Gastrocnemius medialis (tissue), 4 donors: ENCODE results near the gene DIAPH3. TPM values are rescaled to one million over a fixed set of nuclear protein-coding genes. Genes with fewer than 3 reads are reported as not detected.

Source experiments
- ATAC-seq, 2 donors: fragments of 150-250 bp; one replicate each; pipeline ENCODE4 v1.9.1; 2016
- DNase-seq, 2 donors: peaks; one replicate each; pipeline ENCODE4 v3.0.0-alpha.2; 2019
- H3K27ac ChIP-seq, 4 donors: fragments of 200-600 bp; sonication (generic); 1 replicate in 1 of 4; 2 replicates in 3 of 4; pipeline ENCODE4 v1.5.1; 2016 to 2018; ENCODE audit warnings: mild to moderate bottlenecking in 2 of 4, moderate library complexity in 1 of 4
- H3K27me3 ChIP-seq, 3 donors: fragments of 200-600 bp; sonication (generic) in 2 of 3; 1 replicate in 1 of 3; 2 replicates in 2 of 3; pipeline versions ENCODE4 v1.5.1 to v1.6.0; 2016 to 2019; ENCODE audit warnings: mild to moderate bottlenecking in 1 of 3, moderate library complexity in 1 of 3
- H3K36me3 ChIP-seq, 2 donors: fragments of 200-600 bp; sonication (generic) in 1 of 2; one replicate each; pipeline ENCODE4 v1.5.1; 2017 to 2018
- H3K4me1 ChIP-seq, 2 donors: fragments of 200-600 bp; sonication (generic) in 1 of 2; one replicate each; pipeline ENCODE4 v1.5.1; 2016 to 2017; ENCODE audit warnings: mild to moderate bottlenecking in 2 of 2
- H3K4me3 ChIP-seq, 4 donors: fragments of 200-600 bp; sonication (generic) in 3 of 4; 1 replicate in 1 of 4; 2 replicates in 3 of 4; pipeline ENCODE4 v1.5.1; 2016 to 2019; ENCODE audit warnings: mild to moderate bottlenecking in 2 of 4
- H3K9me3 ChIP-seq, 3 donors: fragments of 200-600 bp; sonication (generic) in 2 of 3; 1 replicate in 1 of 3; 2 replicates in 2 of 3; pipeline ENCODE4 v1.5.1; 2016 to 2019
- POLR2A ChIP-seq, 2 donors: fragments of 450-650 bp; IDR thresholded peaks; one replicate each; pipeline ENCODE4 v1.6.1; 2017; ENCODE audit warnings: antibody characterized with exemption in 2 of 2, mild to moderate bottlenecking in 2 of 2, moderate library complexity in 2 of 2
- in situ Hi-C, 4 donors: fragments of 200-750 bp; cut with MboI; loops; one replicate each; pipeline versions ENCODE4 v1.15.0 to v1.8.0; 2017; ENCODE audit warnings: low sequenced_read_pairs in 4 of 4
- intact Hi-C: fragments of 100-400 bp; cut with DNase I; formaldehyde crosslinking; loops from one replicate; pipeline ENCODE4 v1.15.1; 2023; ENCODE audit warnings: low total_unique reads
- total RNA-seq, 4 donors: library from RNA; depleted of rRNA; stranded (reverse); fragments of >200 nt; gene quantifications; one replicate each; pipeline versions ENCODE4 v1.1.0 to v1.2.3, GENCODE V29; 2016
- TF ChIP-seq, protein P1 (sequence below), 5 experiments: fragments of 450-650 bp in 3 of 5; fragments of 200-600 bp in 2 of 5; sonication (generic) in 2 of 5; IDR thresholded peaks in 4 of 5; conservative IDR thresholded peaks in 1 of 5; 1 replicate in 4 of 5; 2 replicates in 1 of 5; pipeline ENCODE4 v1.5.1; 2016 to 2019; ENCODE audit warnings: antibody characterized with exemption in 5 of 5, mild to moderate bottlenecking in 3 of 5, moderate library complexity in 3 of 5

Gene DIAPH3
- total RNA-seq, 4 donors from 2014 or later: 0.13 TPM; not detected in 3

DNA sequence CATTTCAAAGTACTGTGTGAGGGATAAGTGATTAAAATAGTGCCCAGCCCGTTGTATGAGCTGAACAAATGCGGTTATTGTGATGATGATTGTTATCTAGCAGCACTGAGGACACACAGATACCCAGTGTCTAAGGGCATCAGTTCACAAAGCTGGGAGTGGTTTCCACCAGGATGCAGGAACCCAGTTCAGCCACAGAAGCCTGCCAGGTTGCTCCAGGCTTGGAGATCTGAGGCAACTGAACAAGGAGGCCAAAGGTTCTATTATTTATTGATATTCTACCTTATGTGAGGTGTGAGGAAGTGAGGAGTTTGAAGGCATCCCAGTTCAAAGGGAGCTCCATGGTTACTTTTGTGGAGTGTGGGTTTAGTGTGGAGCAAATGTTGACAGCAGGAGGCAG is 13.2 kb downstream of the DIAPH3 start:
- in situ Hi-C loops: loop anchor here in 3 of 4 donors (25.0 kb wide), 2 partner anchors 237 to 287 kb away; partner anchors contain the start of gene TDRD3 (in 2 of the 3)
- H3K36me3 ChIP-seq: no peaks in the 10 kb centered on the region
- no peak overlapping the region for H3K4me3 ChIP-seq
- H3K4me1 ChIP-seq: no peaks in the 10 kb centered on the region
- H3K27ac ChIP-seq: no peak overlapping the region
- no peak for DNase-seq
- intact Hi-C loops: no loop called here
- no peak for ATAC-seq
- TF ChIP-seq, protein P1, sequence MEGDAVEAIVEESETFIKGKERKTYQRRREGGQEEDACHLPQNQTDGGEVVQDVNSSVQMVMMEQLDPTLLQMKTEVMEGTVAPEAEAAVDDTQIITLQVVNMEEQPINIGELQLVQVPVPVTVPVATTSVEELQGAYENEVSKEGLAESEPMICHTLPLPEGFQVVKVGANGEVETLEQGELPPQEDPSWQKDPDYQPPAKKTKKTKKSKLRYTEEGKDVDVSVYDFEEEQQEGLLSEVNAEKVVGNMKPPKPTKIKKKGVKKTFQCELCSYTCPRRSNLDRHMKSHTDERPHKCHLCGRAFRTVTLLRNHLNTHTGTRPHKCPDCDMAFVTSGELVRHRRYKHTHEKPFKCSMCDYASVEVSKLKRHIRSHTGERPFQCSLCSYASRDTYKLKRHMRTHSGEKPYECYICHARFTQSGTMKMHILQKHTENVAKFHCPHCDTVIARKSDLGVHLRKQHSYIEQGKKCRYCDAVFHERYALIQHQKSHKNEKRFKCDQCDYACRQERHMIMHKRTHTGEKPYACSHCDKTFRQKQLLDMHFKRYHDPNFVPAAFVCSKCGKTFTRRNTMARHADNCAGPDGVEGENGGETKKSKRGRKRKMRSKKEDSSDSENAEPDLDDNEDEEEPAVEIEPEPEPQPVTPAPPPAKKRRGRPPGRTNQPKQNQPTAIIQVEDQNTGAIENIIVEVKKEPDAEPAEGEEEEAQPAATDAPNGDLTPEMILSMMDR (IDR thresholded peaks at IDR 0.05 in 4 of 5, conservative IDR thresholded peaks at IDR 0.05 in 1 of 5): no peak
- no peak for TF ChIP-seq POLR2A (IDR thresholded peaks at IDR 0.05)
- no peaks in the 10 kb centered on the region for H3K27me3 ChIP-seq
- H3K9me3 ChIP-seq: no peaks in the 10 kb centered on the region

DNA sequence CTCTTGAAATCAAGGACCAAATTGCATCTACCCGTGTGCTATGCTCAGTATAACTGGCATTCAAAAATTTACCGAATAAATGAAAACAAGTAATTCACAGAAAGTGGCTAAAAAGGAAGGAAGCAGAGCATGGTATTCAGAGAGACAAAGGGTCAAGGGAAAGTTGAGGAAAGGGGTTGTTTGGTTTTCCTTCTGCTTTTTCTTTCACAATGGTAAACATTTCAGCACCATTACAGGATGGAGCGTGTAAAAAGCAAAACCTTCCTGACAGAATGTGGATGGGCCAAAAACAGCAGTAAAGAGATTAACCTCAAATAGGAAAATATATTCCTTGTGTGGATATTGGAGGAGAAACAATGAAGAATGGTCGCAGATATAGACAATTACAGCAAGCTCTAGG is 14.8 kb downstream of the DIAPH3 start:
- in situ Hi-C loops: no loop called here
- no peak overlapping the region for H3K4me3 ChIP-seq
- intact Hi-C loops: no loop called here
- no peak overlapping the region for H3K27ac ChIP-seq
- no peaks in the 10 kb centered on the region for H3K36me3 ChIP-seq
- H3K4me1 ChIP-seq: no peaks in the 10 kb centered on the region
- no peak for ATAC-seq
- no peaks in the 10 kb centered on the region for H3K9me3 ChIP-seq
- H3K27me3 ChIP-seq: no peaks in the 10 kb centered on the region
- TF ChIP-seq POLR2A (IDR thresholded peaks at IDR 0.05): no peak
- TF ChIP-seq, protein P1 (IDR thresholded peaks at IDR 0.05 in 4 of 5, conservative IDR thresholded peaks at IDR 0.05 in 1 of 5): no peak
- DNase-seq: no peak

DNA sequence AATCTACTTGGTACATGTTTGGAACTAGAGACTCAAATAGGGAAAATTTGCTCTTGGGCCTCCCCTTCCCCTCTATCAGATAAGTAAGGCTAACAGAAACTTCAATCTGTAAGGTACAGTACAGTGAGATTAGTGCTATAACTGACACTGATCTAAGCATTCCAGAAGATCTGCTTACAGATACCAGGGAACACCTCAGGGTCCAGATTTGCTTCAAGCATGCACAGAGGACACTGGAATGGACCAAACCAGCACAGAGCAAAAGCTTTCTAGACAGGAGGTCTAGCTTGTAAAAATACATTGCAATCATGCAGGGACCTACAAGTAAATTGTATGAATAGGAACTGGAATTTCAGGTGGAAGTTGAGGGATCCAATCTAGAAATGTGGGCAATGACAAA is 16.4 kb downstream of the DIAPH3 start:
- H3K4me1 ChIP-seq: no peaks in the 10 kb centered on the region
- in situ Hi-C loops: no loop called here
- no peak overlapping the region for H3K4me3 ChIP-seq
- no peaks in the 10 kb centered on the region for H3K27me3 ChIP-seq
- no peaks in the 10 kb centered on the region for H3K36me3 ChIP-seq
- no peak overlapping the region for H3K27ac ChIP-seq
- H3K9me3 ChIP-seq: no peaks in the 10 kb centered on the region
- intact Hi-C loops: no loop called here
- DNase-seq (no peak), ATAC-seq (no peak)
- TF ChIP-seq POLR2A (IDR thresholded peaks at IDR 0.05): no peak
- TF ChIP-seq, protein P1 (IDR thresholded peaks at IDR 0.05 in 4 of 5, conservative IDR thresholded peaks at IDR 0.05 in 1 of 5): no peak

GRCh38 chr13:60146471-60146870 is 17.3 kb downstream of the DIAPH3 start:
- intact Hi-C loops (no loop called here), in situ Hi-C loops (no loop called here)
- no peak overlapping the region for H3K4me3 ChIP-seq
- H3K36me3 ChIP-seq: no peaks in the 10 kb centered on the region
- no peak overlapping the region for H3K27ac ChIP-seq
- no peak for TF ChIP-seq POLR2A (IDR thresholded peaks at IDR 0.05)
- TF ChIP-seq, protein P1 (IDR thresholded peaks at IDR 0.05 in 4 of 5, conservative IDR thresholded peaks at IDR 0.05 in 1 of 5): no peak
- ATAC-seq (no peak), DNase-seq (no peak)
- no peaks in the 10 kb centered on the region for H3K27me3 ChIP-seq
- H3K9me3 ChIP-seq: no peaks in the 10 kb centered on the region
- H3K4me1 ChIP-seq: no peaks in the 10 kb centered on the region

- H3K4me1 ChIP-seq: no peaks in the 10 kb centered on the region
- no peak for DNase-seq
- H3K9me3 ChIP-seq: no peaks in the 10 kb centered on the region
- H3K27ac ChIP-seq: no peak overlapping the region
- in situ Hi-C loops (no loop called here), intact Hi-C loops (no loop called here)
- H3K27me3 ChIP-seq: no peaks in the 10 kb centered on the region
- no peak for ATAC-seq
- no peak overlapping the region for H3K4me3 ChIP-seq
- no peaks in the 10 kb centered on the region for H3K36me3 ChIP-seq
- TF ChIP-seq, protein P1 (IDR thresholded peaks at IDR 0.05 in 4 of 5, conservative IDR thresholded peaks at IDR 0.05 in 1 of 5): no peak
- no peak for TF ChIP-seq POLR2A (IDR thresholded peaks at IDR 0.05)
Measured at GRCh38 chr13:60143775-60144174, 20.0 kb downstream of the DIAPH3 start.
